H1 (cell line): ENCODE measurements around the gene TEX2. TPM values are rescaled to one million over a fixed set of nuclear protein-coding genes. Genes with fewer than 3 reads are reported as not detected.

ENCODE experiments used
- BACH1 ChIP-seq: IDR thresholded peaks from 2 replicates; pipeline ENCODE4 v1.6.1; 2012; ENCODE audit warnings: low read length, improper control_type of control experiment
- CHD1 ChIP-seq: IDR thresholded peaks from 2 replicates; pipeline ENCODE4 v1.6.1; 2012; ENCODE audit warnings: low read depth, low read length, improper control_type of control experiment
- EGR1 ChIP-seq: IDR thresholded peaks from 2 replicates; pipeline ENCODE4 v1.6.1; 2011; ENCODE audit warnings: low read depth, low read length, borderline replicate concordance
- EZH2 ChIP-seq: fragments of 200-600 bp; sonication (generic); IDR thresholded peaks from 2 replicates; pipeline ENCODE4 v1.7.1; 2012; ENCODE audit warnings: low read depth, mild to moderate bottlenecking, moderate library complexity, low read length, inconsistent platforms; ENCODE audit not compliant: severe bottlenecking
- NANOG ChIP-seq: IDR thresholded peaks from 2 replicates; pipeline ENCODE4 v1.6.1; 2011; ENCODE audit warnings: low read length, low read depth, mild to moderate bottlenecking, inconsistent platforms; ENCODE audit not compliant: insufficient read depth, poor library complexity, severe bottlenecking
- TBP ChIP-seq: IDR thresholded peaks from 2 replicates; pipeline ENCODE4 v1.6.1; 2011; ENCODE audit warnings: low read depth, low read length, improper control_type of control experiment
- TCF12 ChIP-seq: IDR thresholded peaks from 2 replicates; pipeline ENCODE4 v1.6.1; 2011; ENCODE audit warnings: low read depth, mild to moderate bottlenecking, low read length
- YY1 ChIP-seq: IDR thresholded peaks from 2 replicates; pipeline ENCODE4 v1.6.1; 2011; ENCODE audit warnings: low read depth, mild to moderate bottlenecking, low read length
- polyA plus RNA-seq, 7 experiments: library from polyadenylated mRNA; depleted of rRNA in 3 of 7; stranded (reverse) in 5 of 7; unstranded in 2 of 7; fragments of >200 nt in 5 of 7; fragments of 200-250 nt in 2 of 7; gene quantifications; 1 replicate in 5 of 7; 2 replicates in 1 of 7; 4 replicates in 1 of 7; pipeline versions ENCODE4 v1.2.1 to v1.2.3, GENCODE V29; 2011 to 2013; ENCODE audit warnings: missing spikeins in 2 of 7, mixed read lengths in 2 of 7
- total RNA-seq: library from RNA; stranded (reverse); fragmentation: NEBNext Ultra II Directional; extraction: Animal tissue kit (Norgen Biotek cat#: 25700); gene quantifications from 2 replicates; pipeline ENCODE4 v1.2.1, GENCODE V29; 2021
- TF ChIP-seq, protein P1 (sequence below): IDR thresholded peaks from 2 replicates; pipeline ENCODE4 v1.6.1; 2011; ENCODE audit warnings: low read depth, mild to moderate bottlenecking, low read length; ENCODE audit not compliant: insufficient read depth

The TEX2 gene
- total and polyA plus RNA-seq, 2 of the 8 experiments (the other 6 are each of a cell fraction or from before 2014, with no cell fraction given), result 6.1 to 15.6 TPM

- TF ChIP-seq EGR1 (no peak), BACH1 (no peak), TCF12 (no peak), NANOG (no peak), CHD1 (no peak), EZH2 (no peak), TBP (no peak), YY1 (no peak)
- TF ChIP-seq, protein P1, sequence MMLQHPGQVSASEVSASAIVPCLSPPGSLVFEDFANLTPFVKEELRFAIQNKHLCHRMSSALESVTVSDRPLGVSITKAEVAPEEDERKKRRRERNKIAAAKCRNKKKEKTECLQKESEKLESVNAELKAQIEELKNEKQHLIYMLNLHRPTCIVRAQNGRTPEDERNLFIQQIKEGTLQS, result no peak
Observed at GRCh38 chr17:64150237-64151015, 112.6 kb downstream of the TEX2 start (continued).
